ENCODE results near the gene ANXA11.

DNA sequence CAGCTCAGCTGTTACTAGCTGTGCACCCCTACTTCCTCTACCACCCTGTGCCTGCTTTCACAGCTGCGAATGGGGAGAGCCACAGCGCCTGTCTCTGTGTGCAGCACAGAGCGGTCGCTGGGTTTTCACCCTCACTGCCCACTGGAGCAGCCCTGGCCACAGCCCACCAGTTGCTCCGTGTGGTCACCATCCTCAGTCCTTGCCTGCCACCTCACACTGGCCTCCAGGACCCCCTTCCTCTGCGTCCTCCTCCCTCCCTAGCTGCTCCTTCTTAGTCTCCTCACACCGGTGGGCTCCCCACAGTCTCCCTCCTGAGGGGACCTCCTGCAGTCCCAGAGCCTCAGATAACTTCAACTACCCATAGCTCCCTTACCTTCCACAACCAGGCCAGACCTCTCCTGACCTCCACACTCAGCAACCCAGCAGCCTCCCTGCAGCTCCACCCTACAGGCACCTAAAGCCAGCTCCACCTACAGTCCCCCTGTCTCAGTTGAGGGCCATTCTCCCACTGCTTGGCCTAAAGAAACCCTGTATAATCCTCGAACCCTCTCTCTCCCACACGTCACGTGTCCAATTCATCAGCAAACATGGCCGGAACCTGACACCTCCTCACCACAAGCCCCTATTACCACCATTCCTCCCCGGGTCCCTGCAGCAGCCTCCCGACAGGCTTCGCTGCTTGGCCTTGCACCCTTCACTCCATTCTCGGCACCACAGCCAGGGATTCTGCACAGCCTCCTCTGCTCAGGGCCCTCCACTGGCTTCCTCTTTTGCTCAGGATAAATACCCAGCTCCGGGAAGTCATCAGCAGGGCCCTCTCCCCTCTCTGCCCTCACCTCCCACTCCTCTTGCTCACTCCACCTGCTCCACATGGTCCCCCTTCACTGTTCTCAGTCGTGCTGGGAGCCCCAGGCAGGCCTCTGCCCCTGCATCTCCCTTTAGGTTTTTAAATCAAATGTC lies 44.7 kb downstream of the ANXA11 start:
- TF ChIP-seq TAF7 (tag; IDR thresholded peaks at IDR 0.05) (no peak), ZNF274 (IDR thresholded peaks at IDR 0.05; ENCODE audit: borderline replicate concordance, low read depth, low read length) (no peak), NR2C2 (CRISPR knock-in tag; IDR thresholded peaks at IDR 0.05) (no peak), NR2C2 (tag; IDR thresholded peaks at IDR 0.05) (no peak), JUN (IDR thresholded peaks at IDR 0.05; ENCODE audit: borderline replicate concordance, low read depth, low read length) (no peak), JUN (CRISPR knock-in tag; IDR thresholded peaks at IDR 0.05; ENCODE audit: borderline replicate concordance) (no peak), TEAD4 (IDR thresholded peaks at IDR 0.05; ENCODE audit: low read length) (no peak), TEAD4 (CRISPR knock-in tag; IDR thresholded peaks at IDR 0.05; ENCODE audit: borderline replicate concordance) (no peak), GTF2A2 (tag; IDR thresholded peaks at IDR 0.05) (no peak), NBN (IDR thresholded peaks at IDR 0.05; ENCODE audit: low read depth) (no peak), KLF6 (CRISPR knock-in tag; IDR thresholded peaks at IDR 0.05; ENCODE audit: borderline replicate concordance) (no peak)
- TF ChIP-seq, protein P1, sequence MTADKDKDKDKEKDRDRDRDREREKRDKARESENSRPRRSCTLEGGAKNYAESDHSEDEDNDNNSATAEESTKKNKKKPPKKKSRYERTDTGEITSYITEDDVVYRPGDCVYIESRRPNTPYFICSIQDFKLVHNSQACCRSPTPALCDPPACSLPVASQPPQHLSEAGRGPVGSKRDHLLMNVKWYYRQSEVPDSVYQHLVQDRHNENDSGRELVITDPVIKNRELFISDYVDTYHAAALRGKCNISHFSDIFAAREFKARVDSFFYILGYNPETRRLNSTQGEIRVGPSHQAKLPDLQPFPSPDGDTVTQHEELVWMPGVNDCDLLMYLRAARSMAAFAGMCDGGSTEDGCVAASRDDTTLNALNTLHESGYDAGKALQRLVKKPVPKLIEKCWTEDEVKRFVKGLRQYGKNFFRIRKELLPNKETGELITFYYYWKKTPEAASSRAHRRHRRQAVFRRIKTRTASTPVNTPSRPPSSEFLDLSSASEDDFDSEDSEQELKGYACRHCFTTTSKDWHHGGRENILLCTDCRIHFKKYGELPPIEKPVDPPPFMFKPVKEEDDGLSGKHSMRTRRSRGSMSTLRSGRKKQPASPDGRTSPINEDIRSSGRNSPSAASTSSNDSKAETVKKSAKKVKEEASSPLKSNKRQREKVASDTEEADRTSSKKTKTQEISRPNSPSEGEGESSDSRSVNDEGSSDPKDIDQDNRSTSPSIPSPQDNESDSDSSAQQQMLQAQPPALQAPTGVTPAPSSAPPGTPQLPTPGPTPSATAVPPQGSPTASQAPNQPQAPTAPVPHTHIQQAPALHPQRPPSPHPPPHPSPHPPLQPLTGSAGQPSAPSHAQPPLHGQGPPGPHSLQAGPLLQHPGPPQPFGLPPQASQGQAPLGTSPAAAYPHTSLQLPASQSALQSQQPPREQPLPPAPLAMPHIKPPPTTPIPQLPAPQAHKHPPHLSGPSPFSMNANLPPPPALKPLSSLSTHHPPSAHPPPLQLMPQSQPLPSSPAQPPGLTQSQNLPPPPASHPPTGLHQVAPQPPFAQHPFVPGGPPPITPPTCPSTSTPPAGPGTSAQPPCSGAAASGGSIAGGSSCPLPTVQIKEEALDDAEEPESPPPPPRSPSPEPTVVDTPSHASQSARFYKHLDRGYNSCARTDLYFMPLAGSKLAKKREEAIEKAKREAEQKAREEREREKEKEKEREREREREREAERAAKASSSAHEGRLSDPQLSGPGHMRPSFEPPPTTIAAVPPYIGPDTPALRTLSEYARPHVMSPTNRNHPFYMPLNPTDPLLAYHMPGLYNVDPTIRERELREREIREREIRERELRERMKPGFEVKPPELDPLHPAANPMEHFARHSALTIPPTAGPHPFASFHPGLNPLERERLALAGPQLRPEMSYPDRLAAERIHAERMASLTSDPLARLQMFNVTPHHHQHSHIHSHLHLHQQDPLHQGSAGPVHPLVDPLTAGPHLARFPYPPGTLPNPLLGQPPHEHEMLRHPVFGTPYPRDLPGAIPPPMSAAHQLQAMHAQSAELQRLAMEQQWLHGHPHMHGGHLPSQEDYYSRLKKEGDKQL (CRISPR knock-in tag; IDR thresholded peaks at IDR 0.05; ENCODE audit: borderline replicate concordance) = no peak
- TF ChIP-seq, protein P2, sequence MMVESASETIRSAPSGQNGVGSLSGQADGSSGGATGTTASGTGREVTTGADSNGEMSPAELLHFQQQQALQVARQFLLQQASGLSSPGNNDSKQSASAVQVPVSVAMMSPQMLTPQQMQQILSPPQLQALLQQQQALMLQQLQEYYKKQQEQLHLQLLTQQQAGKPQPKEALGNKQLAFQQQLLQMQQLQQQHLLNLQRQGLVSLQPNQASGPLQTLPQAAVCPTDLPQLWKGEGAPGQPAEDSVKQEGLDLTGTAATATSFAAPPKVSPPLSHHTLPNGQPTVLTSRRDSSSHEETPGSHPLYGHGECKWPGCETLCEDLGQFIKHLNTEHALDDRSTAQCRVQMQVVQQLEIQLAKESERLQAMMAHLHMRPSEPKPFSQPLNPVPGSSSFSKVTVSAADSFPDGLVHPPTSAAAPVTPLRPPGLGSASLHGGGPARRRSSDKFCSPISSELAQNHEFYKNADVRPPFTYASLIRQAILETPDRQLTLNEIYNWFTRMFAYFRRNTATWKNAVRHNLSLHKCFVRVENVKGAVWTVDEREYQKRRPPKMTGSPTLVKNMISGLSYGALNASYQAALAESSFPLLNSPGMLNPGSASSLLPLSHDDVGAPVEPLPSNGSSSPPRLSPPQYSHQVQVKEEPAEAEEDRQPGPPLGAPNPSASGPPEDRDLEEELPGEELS (CRISPR knock-in tag; IDR thresholded peaks at IDR 0.05; ENCODE audit: borderline replicate concordance) = no peak
- TF ChIP-seq, protein P3, sequence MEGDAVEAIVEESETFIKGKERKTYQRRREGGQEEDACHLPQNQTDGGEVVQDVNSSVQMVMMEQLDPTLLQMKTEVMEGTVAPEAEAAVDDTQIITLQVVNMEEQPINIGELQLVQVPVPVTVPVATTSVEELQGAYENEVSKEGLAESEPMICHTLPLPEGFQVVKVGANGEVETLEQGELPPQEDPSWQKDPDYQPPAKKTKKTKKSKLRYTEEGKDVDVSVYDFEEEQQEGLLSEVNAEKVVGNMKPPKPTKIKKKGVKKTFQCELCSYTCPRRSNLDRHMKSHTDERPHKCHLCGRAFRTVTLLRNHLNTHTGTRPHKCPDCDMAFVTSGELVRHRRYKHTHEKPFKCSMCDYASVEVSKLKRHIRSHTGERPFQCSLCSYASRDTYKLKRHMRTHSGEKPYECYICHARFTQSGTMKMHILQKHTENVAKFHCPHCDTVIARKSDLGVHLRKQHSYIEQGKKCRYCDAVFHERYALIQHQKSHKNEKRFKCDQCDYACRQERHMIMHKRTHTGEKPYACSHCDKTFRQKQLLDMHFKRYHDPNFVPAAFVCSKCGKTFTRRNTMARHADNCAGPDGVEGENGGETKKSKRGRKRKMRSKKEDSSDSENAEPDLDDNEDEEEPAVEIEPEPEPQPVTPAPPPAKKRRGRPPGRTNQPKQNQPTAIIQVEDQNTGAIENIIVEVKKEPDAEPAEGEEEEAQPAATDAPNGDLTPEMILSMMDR (IDR thresholded peaks at IDR 0.05 in 2 of 3, conservative IDR thresholded peaks at IDR 0.05 in 1 of 3; ENCODE audit: insufficient read depth in 2 of 3, low read depth in 1 of 3, low read length in 3 of 3) = no peak
- TF ChIP-seq, protein P4, sequence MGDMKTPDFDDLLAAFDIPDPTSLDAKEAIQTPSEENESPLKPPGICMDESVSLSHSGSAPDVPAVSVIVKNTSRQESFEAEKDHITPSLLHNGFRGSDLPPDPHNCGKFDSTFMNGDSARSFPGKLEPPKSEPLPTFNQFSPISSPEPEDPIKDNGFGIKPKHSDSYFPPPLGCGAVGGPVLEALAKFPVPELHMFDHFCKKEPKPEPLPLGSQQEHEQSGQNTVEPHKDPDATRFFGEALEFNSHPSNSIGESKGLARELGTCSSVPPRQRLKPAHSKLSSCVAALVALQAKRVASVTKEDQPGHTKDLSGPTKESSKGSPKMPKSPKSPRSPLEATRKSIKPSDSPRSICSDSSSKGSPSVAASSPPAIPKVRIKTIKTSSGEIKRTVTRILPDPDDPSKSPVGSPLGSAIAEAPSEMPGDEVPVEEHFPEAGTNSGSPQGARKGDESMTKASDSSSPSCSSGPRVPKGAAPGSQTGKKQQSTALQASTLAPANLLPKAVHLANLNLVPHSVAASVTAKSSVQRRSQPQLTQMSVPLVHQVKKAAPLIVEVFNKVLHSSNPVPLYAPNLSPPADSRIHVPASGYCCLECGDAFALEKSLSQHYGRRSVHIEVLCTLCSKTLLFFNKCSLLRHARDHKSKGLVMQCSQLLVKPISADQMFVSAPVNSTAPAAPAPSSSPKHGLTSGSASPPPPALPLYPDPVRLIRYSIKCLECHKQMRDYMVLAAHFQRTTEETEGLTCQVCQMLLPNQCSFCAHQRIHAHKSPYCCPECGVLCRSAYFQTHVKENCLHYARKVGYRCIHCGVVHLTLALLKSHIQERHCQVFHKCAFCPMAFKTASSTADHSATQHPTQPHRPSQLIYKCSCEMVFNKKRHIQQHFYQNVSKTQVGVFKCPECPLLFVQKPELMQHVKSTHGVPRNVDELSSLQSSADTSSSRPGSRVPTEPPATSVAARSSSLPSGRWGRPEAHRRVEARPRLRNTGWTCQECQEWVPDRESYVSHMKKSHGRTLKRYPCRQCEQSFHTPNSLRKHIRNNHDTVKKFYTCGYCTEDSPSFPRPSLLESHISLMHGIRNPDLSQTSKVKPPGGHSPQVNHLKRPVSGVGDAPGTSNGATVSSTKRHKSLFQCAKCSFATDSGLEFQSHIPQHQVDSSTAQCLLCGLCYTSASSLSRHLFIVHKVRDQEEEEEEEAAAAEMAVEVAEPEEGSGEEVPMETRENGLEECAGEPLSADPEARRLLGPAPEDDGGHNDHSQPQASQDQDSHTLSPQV (IDR thresholded peaks at IDR 0.05) = no peak

All from K562 (cell line).